OCI-LY7 (cell line): ENCODE data around the gene MFAP2.

ENCODE experiments used
- EZH2phosphoT487 ChIP-seq: fragments of 200-600 bp; sonication (generic); IDR thresholded peaks from 2 replicates; pipeline ENCODE4 v1.6.1; 2018; ENCODE audit warnings: low read depth, borderline replicate concordance, mild to moderate bottlenecking, mixed run types, antibody characterized with exemption, low read length, moderate library complexity, mixed read lengths
- TF ChIP-seq, protein P1 (sequence below): fragments of 200-600 bp; sonication (generic); conservative IDR thresholded peaks from 2 replicates; pipeline ENCODE4 v1.5.1; 2014; ENCODE audit warnings: mild to moderate bottlenecking, antibody characterized with exemption, low read length, moderate library complexity, mixed read lengths

DNA sequence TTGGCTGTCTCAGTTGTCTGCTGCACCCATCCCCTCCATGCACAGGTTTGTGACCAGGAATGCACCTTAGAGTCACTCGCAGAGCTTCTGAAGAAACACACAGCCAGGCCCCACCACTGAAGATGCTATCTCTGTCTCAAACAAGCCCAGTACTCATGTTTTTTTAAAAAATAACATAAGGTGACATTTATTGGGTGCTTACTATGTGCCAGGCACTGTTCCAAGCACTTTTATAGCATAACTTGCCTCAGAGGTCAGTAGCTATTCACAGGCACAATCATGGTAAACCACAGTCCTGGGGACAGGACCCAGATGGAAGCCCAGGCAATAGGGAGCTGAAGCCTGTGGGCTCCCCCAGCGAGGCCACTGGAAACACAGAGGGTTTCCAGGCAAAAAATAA is 40.1 kb upstream of the MFAP2 start:
- TF ChIP-seq, protein P1, sequence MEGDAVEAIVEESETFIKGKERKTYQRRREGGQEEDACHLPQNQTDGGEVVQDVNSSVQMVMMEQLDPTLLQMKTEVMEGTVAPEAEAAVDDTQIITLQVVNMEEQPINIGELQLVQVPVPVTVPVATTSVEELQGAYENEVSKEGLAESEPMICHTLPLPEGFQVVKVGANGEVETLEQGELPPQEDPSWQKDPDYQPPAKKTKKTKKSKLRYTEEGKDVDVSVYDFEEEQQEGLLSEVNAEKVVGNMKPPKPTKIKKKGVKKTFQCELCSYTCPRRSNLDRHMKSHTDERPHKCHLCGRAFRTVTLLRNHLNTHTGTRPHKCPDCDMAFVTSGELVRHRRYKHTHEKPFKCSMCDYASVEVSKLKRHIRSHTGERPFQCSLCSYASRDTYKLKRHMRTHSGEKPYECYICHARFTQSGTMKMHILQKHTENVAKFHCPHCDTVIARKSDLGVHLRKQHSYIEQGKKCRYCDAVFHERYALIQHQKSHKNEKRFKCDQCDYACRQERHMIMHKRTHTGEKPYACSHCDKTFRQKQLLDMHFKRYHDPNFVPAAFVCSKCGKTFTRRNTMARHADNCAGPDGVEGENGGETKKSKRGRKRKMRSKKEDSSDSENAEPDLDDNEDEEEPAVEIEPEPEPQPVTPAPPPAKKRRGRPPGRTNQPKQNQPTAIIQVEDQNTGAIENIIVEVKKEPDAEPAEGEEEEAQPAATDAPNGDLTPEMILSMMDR, result no peak
- TF ChIP-seq EZH2phosphoT487, result no peak
